Measurements from ENCODE around the gene ADAMTS8. TPM values are rescaled to one million over a fixed set of nuclear protein-coding genes. Genes with fewer than 3 reads are reported as not detected.
A peak's percentile ranks its signal among the peaks of the same experiment; 100 is the strongest.

The ADAMTS8 gene
- total and polyA plus RNA-seq, 9 of the 15 experiments (the other 6 are each of a cell fraction or from before 2014, with no cell fraction given), result not detected

DNA sequence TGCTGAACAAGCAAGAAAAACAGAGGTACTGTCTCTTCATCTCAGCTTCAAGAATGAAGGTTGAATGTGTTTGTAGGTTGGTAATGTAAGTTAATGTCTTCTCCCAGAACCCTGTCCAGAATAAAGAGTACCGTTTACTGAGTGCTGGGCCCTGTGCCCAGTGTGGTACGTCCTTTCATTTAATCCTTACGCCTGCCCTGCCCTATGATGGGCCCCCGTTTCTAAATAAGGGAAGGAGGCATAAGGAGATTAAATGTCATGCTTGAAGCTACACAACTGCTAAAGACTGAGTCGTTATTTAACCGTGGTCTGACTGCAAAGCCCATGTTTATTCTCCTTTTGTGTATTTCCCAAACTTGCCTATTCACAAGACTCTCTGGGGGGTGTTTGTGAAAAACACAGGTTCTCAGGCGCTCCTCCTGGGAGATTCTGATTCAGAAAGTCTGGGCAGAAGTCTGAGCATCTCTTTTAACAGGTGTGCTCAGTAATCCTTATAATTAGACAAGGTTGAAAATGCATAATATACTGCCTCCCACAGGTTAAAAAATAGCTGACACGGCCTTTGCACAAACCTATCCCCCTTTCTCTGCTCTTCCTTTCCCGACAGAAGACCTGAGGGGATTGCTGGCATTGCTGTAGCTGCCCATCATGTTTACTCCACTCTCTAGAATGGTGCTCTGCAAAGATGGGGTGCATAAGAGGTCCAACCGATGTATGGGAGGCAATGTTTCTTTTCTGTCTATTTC, 57.4 kb downstream of the ADAMTS8 start (continued):
- TF ChIP-seq MAFK (IDR thresholded peaks at IDR 0.05; ENCODE audit: low read length) (0 out of 2 replicates have a peak, but pooled peaks have one; percentile 12), U2AF1 (optimal IDR thresholded peaks at IDR 0.05; ENCODE audit: low read depth, low read length) (no peak), ZNF347 (CRISPR knock-in tag; IDR thresholded peaks at IDR 0.05; ENCODE audit: low read depth) (no peak), RAD21 (CRISPR knock-in tag; conservative IDR thresholded peaks at IDR 0.05 in 1 of 2, IDR thresholded peaks at IDR 0.05 in 1 of 2) (peak in 1 of 2 experiments; percentile 42; a peak in 2 of 4 replicates), SMARCE1 (IDR thresholded peaks at IDR 0.05) (no peak), RBM15 (IDR thresholded peaks at IDR 0.05; ENCODE audit: insufficient read depth, low read length) (no peak), MTF1 (CRISPR knock-in tag; IDR thresholded peaks at IDR 0.05; ENCODE audit: borderline replicate concordance) (no peak), GATAD2B (IDR thresholded peaks at IDR 0.05; ENCODE audit: borderline replicate concordance) (no peak), CBX5 (IDR thresholded peaks at IDR 0.05; ENCODE audit: borderline replicate concordance, low read depth) (no peak), NONO (IDR thresholded peaks at IDR 0.05; ENCODE audit: low read depth in 2 of 2, low read length in 1 of 2) (no peak), CTBP1 (IDR thresholded peaks at IDR 0.05; ENCODE audit: borderline replicate concordance) (no peak), ID3 (CRISPR knock-in tag; IDR thresholded peaks at IDR 0.05) (no peak), ID3 (tag; IDR thresholded peaks at IDR 0.05) (no peak), GTF2A2 (tag; IDR thresholded peaks at IDR 0.05) (no peak), PTRF (tag; IDR thresholded peaks at IDR 0.05) (no peak), NFE2 (IDR thresholded peaks at IDR 0.05; ENCODE audit: low read depth) (no peak)
- TF ChIP-seq, protein P1, sequence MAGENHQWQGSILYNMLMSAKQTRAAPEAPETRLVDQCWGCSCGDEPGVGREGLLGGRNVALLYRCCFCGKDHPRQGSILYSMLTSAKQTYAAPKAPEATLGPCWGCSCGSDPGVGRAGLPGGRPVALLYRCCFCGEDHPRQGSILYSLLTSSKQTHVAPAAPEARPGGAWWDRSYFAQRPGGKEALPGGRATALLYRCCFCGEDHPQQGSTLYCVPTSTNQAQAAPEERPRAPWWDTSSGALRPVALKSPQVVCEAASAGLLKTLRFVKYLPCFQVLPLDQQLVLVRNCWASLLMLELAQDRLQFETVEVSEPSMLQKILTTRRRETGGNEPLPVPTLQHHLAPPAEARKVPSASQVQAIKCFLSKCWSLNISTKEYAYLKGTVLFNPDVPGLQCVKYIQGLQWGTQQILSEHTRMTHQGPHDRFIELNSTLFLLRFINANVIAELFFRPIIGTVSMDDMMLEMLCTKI (IDR thresholded peaks at IDR 0.05; ENCODE audit: partially characterized antibody), result no peak
- TF ChIP-seq, protein P2, sequence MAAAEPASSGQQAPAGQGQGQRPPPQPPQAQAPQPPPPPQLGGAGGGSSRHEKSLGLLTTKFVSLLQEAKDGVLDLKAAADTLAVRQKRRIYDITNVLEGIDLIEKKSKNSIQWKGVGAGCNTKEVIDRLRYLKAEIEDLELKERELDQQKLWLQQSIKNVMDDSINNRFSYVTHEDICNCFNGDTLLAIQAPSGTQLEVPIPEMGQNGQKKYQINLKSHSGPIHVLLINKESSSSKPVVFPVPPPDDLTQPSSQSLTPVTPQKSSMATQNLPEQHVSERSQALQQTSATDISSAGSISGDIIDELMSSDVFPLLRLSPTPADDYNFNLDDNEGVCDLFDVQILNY (CRISPR knock-in tag; IDR thresholded peaks at IDR 0.05), result no peak
